GM18520 (cell line): ENCODE data around the gene ATP5F1E.
"Not testable (repeated sequence)": the region's sequence is repeated elsewhere in the genome, so short reads cannot be mapped to it uniquely, and the experiment has no call there.

ENCODE experiments used
- ATAC-seq: cut with Tn5 transposase; IDR thresholded peaks from one replicate; pipeline ENCODE4 v1.9.1; 2021; ENCODE audit not compliant: unreplicated experiment

Gene ATP5F1E

DNA sequence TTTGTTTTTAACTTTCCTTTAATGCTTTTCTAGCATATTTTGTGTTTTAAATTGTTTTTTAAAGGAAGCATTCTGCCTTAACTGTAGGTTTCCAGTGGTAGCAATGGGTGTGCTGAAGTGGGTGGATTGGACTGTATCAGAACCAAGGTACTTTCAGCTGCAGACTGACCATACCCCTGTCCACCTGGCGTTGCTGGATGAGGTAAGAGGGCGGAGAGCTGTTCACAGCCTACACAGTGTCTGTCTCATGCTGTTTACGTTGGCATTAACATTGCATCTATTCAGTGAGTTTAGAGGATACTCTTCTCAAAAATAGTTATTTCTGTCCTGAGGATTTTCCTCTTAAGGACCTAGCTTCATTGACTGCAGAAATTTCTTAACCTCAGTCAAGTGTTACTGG lies 39.2 kb downstream of the ATP5F1E start:
- no peak for ATAC-seq

DNA sequence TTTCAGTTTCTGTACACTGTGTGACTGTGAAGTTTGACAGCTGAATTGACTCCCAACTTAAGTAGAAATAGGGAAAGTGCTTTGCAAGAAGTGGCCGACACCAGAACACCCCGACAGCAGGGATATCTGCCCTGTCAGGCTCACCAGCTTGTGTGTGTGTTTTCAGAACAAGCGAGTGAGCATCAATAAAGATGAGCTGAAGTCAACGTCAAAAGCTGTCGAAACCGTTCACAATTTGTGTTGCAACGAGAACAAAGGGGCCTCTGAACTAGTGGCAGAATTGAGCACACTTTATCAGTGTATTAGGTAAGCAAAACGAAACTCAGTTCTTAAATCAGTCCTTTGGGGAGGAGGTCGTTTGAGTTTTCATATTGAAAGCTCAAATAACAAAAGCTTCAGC lies 40.4 kb downstream of the ATP5F1E start:
- no peak for ATAC-seq

DNA sequence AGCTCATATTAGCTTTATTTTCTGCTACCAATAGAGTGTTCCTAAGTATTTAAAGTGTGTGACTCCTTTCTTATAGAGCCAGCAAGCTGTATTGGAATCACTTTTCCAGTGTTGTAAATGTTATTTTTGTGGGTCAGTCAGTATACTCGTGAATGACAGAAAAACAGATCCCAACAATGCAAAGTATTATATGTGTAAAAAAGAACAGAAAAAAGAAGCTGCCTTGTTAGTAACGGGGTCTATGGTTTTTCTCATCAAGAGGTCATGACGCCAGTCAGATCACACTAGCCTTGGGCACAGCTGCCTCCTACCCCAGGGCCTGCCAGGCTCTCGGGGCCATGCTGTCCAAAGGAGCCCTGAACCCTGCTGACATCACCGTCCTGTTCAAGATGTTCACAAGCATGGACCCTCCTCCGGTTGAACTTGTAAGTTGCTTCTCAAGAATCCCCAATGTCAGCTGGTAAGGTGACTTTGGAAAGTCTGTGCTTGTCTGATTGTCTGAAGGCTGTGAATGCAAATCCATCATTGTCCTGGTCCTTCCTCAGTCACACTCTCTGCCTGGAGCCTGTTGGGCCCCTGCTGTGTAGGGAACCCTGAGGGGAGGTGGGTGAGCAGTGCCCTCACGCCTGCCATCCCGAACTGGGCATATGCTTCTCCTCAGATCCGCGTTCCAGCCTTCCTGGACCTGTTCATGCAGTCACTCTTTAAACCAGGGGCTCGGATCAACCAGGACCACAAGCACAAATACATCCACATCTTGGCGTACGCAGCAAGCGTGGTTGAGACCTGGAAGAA lies 41.3 kb downstream of the ATP5F1E start:
- no peak for ATAC-seq

DNA sequence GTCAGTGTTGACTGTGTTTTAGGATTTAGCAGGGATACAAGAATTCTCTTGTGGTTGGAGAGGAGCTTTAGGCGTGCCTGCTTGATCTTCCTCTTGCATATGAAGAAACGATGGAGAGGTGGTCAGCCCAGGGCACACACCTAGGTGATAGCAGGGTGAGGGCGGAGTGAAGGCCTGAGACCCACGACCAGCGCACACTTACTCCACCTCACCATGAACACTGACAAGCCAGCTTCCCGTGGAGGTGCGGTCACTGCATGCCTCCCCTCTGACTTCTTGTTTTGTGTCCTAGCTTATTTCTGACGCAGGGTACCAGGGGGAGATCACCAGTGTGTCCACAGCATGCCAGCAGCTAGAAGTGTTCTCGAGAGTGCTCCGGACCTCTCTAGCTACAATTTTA lies 42.9 kb downstream of the ATP5F1E start:
- ATAC-seq: no peak

DNA sequence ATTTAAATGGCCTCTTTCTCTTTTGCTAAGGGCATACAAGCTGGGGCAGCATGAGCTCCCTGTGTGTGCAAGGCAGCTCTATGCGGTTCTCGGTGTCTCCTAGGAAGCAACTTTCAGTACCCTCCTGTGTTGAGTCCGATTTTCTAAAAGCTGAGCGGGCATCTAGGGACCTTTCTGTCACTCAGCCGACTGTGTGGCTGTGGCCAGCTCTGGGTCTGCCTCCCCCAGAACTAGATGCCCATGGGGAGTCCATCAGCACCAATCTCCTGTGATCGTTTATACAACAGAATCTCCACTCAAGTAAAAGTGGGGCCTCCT lies 43.6 kb downstream of the ATP5F1E start:
- no peak for ATAC-seq

DNA sequence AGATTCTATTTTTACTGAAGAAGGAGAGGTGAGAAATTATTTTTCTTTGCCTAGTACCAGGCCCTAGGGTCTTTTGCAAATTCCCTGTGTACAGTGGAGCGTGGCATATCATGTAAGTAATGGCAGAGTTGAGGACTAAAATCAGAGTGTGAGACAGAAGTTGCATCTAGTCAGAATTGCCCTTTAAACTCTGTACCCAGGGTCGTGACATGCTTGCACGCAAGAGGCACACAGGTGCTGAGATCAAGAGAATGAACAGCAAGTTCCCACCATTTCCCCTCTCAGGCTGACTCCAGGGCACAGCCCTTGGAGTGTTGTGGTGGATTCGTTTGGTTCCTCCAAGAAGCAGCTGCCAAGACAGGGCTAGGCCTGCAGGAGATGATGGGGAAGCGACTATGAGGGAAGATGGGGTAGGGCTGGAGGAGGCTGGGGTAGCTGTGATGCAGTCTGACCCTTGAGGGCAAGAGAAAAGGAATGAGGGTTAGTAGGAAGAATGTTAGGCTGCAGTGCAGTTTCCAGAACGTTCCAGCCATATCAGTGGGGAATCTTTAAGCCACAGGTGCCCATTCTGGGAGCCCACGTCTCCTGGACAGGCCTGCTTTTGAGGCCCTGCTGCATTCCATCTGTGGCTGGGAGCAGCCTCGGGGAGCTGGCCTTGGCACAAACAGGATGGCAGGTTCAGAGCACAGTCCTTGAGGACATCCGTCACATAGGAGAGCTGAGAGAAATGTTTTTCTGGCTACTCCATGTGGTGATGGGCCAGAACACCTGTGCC lies 44.2 kb downstream of the ATP5F1E start:
- no peak for ATAC-seq

DNA sequence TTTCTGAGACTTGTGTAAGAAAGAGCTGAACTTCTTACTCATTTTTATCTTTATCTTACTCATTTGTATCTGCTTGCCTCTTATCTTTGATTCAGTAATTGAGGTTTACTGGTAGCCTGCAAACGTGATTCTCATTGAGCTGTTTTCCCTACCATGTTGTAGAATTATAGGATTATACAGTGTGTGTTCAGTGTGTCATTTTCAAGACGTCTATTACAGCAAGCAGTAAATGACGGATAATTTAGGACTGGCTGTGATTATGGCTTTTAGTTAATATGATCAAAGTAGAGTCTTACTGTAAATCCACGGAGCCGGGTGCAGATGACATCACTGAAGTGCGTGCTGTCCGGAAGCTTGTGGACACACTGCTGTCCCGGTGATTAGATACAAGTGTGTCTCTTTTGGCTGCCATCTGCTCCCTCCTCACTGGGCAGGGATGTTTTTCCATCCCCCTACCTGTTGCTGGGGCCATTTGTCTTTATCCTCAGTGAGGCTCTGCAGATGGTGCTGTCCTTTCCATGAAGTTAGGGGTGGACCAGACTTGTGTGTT lies 45.1 kb downstream of the ATP5F1E start:
- no peak for ATAC-seq

DNA sequence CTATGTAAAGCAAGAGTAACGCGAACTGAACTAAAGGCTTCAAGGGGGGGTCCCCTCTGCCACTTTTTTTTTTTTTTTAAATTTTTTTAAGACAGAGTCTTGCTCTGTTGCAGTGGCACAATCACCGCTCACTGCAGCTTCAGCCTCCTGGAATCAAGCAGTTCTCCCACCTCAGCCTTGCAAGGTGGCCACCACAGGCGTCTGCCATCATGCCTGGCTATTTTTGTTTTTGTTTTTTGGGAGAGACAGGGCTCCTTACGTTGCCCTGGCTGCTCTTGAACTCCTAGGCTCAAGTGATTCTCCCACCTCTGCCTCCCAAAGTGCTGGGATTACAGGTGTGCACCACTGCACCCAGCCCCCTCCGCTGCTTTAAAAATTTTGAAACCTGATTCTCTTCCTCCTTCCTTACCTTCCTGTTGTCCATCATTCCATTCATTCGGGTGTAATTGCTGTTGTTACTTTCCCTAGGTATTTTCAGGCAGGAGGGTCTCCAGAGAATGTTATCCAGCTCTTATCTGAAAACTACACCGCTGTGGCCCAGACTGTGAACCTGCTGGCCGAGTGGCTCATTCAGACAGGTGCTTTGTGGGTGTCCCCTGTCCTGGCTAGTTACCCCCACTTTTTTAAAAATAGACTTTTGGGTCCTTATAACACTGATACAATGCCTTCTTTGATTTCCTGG lies 45.7 kb downstream of the ATP5F1E start:
- ATAC-seq: no peak

DNA sequence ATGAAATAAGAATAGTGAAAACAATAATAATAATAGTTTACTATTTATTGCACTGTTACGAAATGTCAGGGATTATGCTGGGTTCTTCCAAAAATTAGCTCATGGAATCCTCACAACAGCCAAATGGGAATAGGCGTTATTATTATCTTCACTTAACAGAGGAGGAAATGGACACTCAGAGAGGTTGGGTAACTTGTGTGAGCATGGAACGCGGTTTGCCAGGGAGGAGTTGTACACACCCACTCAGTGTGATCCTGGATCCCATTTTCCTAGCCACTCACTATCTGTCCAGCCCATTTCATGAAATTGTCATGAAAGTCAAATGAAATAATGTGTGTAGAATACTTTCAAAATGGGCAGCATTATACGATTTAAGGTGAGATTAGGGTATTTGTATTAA lies 46.5 kb downstream of the ATP5F1E start:
- no peak for ATAC-seq

DNA sequence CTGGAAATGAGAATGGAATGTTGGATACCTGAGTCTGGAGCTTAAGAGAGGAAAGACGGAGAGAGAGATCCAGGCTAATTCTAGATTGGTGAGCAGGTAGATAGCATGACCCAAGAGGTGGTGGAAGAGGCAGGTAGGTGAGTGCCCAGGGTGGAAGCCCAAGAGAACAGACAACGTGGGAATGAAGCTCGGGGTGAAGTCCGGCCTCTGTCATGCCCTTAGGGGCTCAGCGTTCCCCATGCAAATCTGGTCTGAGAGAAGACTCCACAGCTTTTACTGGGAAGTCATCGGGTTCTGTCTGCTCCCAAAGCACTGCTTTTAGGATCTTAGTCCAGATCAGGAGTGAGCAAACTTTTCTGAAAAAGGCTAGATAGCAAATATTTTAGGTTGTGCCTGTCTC lies 47.4 kb downstream of the ATP5F1E start:
- no peak for ATAC-seq

DNA sequence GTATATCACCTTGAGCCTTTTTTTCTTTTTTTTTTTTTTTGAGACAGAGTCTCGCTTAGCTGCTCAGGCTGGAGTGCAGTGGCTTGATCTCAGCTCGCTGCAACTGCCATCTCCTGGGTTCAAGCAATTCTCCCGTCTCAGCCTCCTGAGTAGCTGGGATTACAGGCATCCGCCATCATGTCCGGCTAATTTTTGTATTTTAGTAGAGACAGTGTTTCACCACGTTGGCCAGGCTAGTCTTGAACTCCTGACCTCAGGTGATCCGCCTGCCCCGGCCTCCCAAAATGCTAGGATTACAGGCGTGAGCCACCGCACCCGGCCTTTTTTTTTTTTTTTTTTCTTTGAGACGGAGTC lies 49.0 kb downstream of the ATP5F1E start:
- ATAC-seq: not testable (repeated sequence)

DNA sequence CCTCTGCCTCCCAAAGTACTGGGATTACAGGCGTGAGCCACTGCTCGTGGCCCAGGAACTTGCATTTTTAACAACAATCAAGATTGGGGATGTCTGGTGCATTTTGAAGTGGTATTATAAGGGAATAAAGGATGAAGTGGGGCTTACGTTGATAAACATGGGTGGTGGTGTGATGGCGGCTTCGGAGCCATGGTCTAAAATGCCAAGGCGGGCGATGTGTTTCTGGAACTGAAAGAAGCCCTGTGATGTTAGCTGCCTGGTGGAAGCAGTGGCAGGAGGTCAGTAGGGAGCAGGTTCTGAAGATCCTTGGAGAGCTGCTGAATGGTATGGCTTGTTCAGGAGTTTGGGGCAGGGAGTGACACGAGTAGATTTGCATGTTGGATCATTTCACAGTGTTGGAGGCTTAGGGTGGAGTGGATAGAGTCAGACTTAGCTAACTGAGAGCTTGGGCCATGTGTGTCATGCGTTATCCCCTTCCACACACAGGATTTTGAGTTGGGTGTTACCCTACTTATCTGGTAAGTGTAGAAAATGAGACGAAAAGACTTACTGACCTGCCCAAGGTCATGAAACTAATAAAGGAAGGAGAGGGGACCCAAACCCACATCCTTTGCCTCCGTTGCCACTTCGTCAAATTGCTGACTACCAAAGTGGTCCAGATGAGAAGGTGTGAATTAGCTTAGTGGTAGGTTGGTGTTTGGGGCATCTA lies 49.6 kb downstream of the ATP5F1E start:
- no peak for ATAC-seq

DNA sequence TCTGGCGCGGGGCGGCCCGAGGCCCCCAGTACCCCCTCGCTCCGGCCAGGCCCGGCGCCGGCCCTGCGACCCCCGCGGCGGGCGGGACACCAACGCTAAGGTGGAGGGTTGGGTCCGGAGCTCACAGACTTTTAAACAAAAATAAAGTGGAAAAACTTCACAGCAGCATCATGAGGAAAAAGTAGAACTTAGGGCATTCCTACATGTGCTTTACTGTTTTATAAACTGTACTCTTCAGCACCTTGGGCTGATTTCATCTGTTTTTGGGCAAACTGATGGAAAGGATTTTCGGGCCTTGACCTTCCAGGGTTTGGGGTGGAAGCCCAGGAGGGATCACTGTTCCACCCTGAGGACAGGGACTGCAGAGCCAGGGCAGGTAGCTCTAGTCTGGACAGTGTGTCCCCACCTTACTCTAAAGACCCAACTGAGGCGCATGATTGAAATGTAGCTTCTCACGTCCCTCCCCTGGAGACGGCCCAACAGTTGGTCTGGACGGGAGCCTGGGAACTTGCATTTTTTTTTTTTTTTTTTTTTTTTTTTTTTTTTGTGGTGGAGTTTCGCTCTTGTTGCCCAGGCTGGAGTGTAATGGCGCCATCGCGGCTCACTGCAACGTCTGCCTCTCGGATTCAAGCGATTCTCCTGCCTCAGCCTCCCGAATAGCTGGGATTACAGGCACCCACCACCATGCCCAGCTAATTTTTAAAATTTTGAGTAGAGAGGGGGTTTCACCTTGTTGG lies 50.3 kb downstream of the ATP5F1E start:
- no peak for ATAC-seq

DNA sequence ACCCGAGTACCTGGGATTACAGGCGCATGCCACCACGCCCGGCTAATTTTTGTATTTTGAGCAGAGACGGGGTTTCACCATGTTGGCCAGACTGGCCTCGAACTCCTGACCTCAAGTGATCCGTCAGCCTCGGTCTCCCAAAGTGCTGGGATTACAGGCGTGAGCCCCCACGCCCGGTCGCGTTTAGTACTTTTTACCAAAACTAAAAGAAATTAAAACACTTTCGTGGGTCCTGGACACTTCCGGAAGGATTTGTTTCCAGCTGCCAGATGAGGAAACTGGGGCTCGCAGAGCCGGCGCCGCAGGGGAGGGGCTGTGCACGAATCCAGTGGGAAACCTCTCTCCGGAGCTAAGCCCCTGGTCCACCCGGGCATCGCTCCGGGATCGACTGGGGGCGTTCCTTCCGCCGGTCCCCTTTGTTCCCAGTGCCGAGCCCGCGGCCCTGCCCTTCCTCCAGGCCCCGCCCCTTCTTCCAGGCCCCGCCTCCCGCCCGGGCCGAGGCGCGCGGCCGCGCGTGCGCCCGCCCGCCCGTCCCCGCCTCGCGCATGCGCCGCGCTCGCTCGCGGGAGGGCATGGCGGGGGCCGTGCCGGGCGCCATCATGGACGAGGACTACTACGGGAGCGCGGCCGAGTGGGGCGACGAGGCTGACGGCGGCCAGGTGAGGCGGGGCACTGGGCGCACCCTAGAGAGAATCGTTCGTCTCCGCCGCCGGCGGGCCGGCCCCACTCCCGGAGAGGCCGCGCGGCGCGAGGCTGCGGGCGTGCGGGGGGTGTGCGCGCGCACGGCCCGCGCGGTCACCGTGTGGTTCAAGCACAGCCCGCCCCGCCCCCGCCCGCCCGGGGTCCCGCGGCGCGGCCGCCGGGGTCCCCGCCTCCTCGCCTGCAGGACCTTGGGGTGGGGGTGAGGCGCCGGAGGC lies 51.2 kb downstream of the ATP5F1E start, which contains the start of gene NELFCD:
Gene NELFCD (plus strand): TSS at position 546 of the 917 bp plus-strand sequence. CDS start 54 bp downstream, at position 600.
- peak; percentile 64 for ATAC-seq

DNA sequence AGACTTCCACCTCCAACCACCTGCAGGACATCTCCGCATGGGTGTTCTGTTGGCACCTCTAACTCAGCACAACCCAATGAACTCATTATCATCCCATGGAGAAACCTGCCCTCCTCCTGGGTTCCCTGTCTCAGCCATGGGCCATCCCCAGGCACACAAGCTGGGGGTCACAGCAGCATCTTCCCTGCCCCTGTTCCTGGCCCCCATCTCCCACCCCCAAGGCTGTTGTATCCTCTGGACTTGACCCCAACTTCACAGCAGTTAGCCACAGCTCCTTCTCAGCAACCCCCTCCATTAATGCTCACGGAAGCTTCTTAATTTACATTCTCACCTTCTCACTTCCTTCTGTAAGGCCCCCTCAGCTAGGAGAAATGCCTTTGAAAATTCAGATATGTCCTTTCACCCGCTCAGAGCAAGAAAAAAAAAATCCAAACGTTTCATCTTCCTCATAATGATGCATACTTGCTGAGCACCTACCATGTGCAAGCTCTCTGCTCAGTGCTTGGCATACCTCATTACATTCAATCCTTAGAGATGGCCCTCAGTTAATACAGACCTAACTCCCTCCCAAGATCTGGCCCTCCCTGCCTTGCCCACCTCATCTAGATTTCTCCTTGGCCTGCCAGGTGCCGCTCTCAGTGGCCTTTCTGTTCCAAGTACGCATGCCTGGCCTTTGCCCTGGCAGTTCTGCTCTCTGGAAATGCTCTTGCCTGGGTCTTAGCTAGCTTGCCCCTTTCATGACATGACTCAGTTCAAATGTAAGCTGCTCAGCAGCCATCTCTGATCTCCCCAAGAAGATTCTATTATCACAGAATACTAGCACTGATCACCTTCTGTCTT lies 53.6 kb downstream of the ATP5F1E start:
- ATAC-seq: no peak

DNA sequence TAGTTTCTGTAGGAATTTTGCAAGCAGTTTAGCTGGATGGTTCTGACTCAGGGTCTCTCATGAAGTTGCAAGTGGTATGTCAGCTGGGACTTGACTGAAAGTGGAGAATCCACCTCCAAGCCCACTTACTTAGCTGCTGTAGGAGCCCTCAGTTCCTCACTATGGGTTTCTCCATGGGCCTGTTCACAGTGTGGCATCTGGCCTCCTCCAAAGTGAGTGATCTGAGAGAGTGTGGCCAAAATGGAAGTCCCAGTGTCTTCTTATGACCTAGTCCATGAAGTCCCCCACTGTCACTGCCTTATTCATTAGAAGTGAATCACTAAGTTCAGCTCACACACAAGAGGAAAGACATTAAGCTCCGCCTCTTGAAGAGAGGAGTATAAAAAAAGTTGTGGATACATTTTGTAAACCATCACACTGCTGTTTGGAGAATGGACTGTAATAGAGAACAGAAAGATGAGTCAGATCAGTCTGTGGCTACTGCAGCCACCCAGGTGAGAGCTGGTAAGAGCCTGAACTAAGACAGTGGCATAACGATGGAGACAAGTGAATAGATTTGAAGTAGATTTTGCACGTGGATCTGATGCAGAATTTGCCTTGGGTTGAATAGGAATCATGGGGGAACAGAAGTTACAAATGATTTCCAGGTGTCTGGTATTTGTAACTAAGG lies 55.9 kb downstream of the ATP5F1E start:
- no peak for ATAC-seq
